Measurements from ENCODE around the gene ARID5A.

Gene ARID5A

GRCh38 chr2:96558485-96558884 lies 21.9 kb downstream of the ARID5A start:
- no peak for DNase-seq

- no peak for DNase-seq
Observed at GRCh38 chr2:96564026-96564425, 27.5 kb downstream of the ARID5A start.

DNA sequence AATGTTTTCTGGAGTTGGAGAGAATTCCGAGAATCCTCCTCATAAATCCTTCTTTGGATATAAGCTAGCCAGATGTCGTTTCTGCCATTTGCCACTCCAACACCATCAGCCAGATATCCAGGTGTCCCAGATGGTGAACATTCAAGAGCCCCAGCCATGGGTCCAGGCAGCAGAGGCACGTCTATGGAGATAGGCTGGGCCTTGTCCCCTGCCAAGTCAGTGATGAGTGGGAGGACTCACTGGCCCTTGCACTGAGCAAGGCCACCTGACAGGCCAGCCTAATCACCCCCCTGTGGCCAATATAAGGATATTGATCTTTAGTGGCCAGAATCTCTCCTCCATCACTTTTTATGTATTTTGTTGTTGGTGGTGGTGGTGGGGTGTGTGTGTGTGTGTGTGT lies 28.0 kb downstream of the ARID5A start:
- no peak for DNase-seq

GRCh38 chr2:96565111-96565510 lies 28.6 kb downstream of the ARID5A start:
- DNase-seq = no peak

- DNase-seq = no peak
Observed at GRCh38 chr2:96568094-96568493, 31.5 kb downstream of the ARID5A start.

GRCh38 chr2:96574364-96574763 lies 37.8 kb downstream of the ARID5A start:
- DNase-seq = no peak

DNA sequence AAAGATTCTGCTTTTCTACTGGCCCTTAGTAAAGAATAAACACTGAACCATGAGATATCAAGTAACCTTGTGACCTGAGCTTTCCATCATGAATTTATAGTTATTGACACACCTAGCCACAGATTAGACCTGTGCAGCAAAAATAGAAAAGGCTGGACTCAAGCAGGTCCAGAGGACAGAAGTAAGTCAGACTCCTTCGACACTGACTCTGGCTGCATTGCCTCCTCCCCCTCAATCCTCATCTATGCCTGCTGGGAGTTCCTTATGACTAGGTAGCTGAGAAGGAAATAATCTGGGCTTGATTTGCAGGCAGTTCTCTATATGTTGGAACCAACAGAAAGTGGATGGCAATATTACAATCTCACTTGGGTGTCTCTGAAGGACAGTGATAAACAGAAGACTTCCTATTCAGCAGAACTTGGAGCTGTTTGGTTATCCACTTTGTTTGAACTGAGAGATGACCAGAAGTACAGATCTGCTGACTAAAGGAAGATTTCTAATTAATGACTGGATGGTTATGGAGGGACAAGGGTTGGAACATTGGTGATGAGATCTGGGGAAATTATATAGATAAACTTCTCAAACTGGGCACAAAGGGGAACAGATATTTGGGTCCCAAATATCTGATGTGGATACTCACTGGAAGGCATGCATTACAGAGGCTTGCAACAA lies 39.4 kb downstream of the ARID5A start:
- DNase-seq = no peak

GRCh38 chr2:96577501-96577900 lies 40.9 kb downstream of the ARID5A start:
- DNase-seq = no peak

GRCh38 chr2:96578731-96579130 lies 42.2 kb downstream of the ARID5A start:
- DNase-seq = no peak

DNA sequence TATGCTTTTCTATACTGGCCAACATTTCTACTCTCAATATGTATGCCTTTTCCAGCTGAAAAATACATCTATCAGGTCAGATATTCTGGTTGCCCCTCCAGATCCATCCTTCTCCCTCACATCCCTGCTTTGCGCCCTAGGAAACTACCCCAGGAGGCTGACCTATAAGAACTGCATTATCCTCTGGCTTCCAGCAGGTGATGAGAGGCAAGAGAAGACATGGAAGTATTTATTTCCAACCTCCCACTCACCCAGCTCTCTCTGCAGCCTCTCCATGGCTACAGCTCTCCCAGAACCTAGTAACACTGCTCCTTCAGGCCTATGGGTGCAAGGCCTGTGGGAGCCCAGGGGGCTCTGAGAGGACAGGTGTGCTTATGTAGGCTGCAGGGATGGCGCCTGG lies 42.9 kb downstream of the ARID5A start:
- no peak for DNase-seq

GRCh38 chr2:96580771-96581170 lies 44.2 kb downstream of the ARID5A start:
- DNase-seq = no peak

GRCh38 chr2:96584017-96584416 lies 47.5 kb downstream of the ARID5A start:
- DNase-seq = no peak

DNA sequence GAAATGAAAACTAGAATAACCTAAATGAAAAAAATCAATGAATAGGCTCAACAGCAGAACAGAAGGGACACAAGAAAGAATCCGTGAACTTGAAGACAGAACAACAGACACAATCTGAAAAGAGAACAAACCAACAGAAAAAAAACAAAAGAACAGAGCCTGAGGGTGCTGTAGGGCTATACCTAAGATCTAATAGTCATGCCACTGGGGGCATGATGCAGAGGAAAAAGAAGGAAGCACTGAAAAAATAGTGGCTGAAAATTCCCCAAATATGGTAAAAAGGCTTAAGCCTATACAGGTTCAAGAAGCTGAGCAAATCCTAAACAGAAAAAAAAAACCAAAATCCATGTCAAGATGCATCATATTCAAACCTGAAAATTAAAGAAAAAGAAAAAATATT lies 51.3 kb downstream of the ARID5A start:
- DNase-seq = no peak

DNA sequence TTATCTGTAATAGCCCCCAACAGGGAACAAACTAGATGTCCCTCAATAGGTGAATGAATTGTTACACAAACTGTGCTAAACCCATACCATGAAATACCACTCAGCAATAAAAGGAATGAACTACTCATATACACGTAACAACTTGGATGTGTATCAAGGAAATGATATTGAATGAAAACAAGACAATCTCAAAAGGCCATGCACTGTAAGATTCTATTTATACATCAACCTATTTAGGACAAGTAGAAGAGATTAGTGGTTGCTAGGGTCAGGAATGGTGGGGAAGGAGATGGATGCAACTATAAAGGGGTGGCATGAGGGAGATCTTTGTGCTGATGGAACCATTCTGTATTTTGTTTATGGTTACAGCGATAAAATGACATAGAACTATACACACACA lies 54.5 kb downstream of the ARID5A start:
- DNase-seq = no peak

DNA sequence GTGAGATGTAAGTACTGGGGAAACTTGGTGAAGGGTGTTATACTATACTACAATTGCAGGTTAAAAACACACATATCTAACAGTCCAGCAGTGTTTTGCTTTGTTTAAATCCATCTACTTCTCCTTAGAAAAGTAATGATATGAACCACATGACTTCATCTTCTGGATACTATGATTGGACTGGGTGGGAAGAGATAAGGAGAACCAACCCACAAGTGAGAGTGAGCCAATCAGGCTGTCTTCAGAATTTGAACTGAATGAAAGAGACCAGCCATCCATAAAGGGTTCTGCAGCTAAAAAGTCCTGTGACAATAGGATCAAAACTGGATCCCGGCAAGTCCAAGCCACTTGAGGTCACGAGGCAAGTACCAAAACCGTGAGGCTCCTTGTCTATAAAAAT lies 54.9 kb downstream of the ARID5A start:
- DNase-seq = no peak

DNA sequence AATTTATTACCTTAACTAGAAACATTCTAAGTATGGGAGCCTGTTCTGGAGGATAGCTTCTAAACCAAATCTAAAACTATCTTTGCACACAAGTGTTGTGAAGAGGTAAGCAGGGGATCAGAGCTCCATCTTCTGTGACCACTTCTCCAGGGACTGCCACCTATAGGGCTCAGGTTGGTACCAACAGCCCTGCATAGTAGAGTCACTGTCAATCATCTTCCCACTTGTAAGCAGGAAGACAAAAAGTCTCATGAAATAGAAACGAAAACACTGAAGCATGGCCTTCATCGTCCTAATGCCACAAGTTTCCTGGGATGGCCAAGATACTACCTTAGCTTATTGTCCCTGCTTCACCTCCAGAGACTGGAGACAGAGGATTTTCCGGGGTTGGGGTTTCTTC lies 57.7 kb downstream of the ARID5A start:
- DNase-seq = no peak

GRCh38 chr2:96594691-96595152 lies 58.2 kb downstream of the ARID5A start:
- DNase-seq = no peak

DNA sequence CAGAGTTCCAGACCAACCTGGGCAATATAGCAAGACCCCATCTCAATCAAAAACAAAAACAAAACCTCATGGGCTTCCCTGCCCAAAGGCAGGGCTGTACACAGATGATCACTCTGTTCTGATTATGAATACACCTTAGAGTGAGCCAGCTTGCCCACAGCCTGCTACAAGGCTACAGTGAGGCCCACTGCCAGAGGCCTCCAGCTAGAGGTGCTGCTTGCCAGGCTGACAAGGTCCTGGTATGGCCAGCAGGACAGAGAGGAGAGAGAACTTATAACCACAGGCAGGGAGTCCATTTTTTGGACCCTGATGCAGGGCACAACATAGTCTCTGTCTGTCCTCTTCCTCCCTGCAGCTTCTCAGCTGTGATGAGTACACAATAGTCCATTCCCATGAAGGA lies 60.0 kb downstream of the ARID5A start:
- DNase-seq = no peak

DNA sequence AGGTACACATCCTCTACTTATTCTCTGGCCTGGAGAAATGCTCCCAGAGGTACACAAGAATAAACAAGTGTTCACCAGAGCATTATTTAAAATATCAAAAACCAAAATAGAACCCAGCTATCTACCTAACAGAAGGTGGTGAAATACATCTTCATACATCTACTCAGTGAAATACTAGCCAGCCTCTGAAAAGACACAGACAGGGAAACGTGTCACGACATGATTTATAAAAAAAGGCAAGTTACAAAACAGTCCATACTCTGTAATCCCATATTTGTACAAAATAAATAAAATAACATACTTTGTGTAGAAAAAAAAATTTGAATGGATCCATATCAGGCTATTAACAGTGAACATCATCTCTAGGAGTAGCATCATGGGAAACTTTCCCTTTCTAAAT lies 63.4 kb downstream of the ARID5A start:
- DNase-seq = no peak

DNA sequence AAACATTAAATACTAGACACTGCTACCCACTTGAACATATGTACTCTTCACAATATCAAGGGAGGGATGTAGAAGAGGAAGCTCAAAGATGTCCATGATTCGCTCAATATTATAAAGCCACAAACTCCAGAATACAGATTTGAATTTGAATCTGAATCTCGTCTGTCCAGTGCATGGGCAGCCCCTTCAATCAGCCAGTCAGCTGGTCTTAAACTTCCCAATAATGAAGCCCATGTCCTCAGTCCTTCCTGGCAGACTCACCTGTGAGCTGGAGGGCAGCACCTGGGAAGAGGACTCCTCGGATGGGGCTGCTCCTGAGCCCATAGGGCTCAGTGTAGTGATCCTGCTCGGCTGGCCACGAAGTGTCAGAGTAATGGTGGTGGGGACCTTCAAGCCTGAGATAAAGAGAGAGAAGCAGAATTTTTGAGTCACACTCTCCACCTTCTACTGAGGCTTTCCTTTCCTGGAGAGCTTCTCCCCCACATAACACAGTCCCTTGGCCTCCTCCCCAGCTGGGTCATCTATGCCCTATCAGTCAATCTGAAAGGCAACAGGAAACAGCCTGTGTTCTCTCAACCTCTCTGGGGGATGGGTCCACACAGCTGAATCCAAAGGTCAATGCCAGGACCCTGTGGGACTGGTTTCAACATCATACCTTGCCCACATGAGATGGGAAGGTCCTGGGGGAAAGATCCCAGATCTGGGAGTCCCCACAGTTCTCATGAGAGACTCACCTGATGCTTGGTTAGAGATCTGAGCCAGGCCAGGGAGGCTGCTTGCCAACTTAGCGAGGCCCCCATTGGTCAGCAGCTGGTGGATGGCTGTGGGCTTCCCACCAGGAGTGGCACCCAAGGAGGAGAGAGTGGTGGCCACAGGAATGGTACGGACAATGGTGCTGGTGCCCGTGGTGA lies 65.1 kb downstream of the ARID5A start:
- DNase-seq = no peak

All from stimulated activated CD4-positive, alpha-beta T cell treated with anti-CD3 and anti-CD28 coated beads, Interleukin-4, amount 100 ng/mL, for 1 hour (primary cell).